NCI-H526 (cell line): ENCODE data around the gene SLC6A18.

Experiments used
- DNase-seq, 2 experiments: peaks; one replicate each; lab custom pipeline; 2025; lab: John Stamatoyannopoulos, UW

Gene SLC6A18

DNA sequence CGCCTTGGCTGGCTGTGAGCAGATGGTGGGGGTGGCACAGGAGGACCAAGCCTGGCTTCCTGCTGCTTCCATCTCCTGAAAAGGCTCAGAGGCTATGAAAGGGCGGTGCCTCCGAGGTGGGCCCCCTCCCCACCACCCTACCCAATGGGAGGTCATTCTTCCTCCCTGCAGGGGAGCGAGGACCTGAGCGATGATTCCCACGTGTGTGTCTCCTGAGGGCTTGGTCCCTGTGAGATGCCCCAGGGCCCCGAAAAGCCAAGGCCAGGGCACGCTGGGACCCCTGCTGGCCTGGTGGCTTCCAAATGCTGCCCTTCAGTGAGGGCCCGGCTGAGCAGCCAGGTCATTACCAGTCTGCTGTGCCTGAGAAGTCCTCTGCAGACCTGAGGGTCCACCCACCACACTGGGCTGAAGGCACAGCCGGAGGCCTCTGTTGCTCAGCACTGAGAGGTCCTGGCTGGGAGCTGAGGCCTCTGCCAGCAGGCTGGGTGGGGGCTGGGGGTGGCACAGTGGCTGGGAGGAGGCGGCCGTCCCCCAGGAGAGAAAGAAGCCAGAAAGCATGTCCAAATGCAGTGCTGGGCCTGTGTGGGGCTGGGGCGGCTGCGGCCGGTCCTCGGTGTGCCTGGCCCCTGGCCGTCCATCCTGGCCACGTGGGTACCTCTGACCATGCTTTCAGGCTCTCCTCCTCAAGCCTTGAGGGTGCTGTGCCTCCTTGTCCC is 37.8 kb upstream of the SLC6A18 start:
- no peak for DNase-seq

DNA sequence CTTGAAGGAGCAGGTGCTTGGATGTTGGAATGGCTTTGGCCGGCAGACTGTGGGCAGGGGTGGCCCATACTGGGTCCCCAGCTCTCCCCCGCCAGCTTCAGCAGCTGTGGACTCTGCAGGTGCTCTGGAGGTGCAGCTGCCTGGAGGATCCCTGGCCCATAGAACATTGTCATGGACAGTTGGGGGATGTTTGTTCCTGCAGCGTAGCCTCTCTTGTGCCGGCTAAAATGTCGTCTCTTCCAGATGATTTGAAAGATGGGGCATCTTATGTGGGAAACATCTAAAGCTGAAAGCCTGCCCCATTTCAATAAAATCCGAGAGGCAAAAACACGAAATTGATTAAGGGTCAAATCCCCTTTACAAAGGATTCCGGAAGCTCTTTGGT is 37.2 kb upstream of the SLC6A18 start:
- DNase-seq: no peak

DNA sequence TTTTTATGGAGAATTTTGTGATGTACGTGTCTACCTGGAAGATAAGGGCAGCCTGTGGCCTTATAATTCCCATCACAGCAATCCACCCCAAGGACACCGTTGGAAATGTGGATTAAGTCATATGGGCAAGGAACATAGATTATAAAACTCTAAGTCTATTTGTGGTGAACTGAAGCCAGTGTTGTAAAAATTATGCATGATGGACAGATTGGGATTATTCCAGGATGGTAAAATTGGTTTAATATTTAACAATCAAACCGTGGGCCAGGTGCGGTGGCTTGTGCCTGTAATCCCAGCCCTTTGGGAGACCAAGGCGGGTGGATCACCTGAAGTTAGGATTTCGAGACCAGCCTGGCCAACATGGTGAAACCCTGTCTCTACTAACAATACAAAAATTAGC is 36.7 kb upstream of the SLC6A18 start:
- DNase-seq: no peak

DNA sequence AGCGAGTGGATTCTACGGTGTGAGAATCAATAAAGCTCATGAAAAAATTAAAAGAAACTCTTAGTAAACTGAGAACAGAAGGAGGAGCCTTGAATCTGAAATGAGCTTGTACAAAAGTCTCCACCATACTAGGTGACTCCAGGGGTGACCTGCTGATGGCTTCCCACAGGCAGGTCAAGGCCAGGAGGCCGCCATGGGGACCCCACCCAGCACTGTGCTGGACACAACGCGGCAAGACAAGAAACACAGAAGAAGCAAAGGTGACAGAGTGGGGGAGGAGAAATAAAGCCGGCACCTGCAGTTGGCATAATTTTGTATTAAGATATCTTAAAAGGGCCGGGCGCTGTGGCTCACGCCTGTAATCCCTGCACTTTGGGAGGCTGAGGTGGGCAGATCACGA is 35.9 kb upstream of the SLC6A18 start:
- DNase-seq: no peak

DNA sequence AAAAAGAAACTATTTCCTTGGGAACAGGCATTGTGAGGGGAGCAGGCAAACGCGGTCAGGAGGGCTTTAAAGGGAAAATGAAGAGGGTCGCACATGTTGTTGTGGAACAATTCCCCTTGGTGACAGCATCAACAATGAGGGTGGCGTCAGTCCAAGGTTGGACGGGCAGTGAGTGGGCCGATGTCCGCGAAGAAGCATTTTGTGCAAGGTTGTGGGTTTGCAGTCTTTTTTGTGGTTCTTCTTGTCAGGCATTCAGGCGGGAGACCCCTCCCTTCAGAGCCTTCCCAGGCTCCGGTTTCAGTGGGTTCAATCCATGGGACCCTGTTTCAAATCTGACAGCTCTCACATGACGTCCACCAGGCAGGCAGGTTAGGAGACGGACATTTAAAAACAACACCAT is 34.9 kb upstream of the SLC6A18 start:
- no peak for DNase-seq

DNA sequence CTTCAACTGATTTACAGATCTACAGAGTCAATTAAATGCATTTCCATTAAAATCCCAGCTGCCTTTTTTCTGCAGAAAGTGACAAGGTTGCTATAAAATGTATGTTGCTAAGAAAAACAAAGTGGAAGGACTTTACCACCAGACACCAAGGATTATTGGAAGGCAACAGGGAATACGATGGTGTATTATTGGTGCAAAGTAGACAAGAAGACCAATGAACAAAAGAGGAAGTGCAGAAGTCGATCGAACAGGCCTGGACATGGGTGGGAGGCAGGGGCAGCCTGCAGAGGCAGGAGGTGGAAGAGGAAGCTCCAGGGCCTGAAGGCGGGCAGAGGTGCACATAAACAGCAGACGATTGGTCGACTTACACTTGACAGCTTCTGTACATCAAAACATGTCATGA is 34.3 kb upstream of the SLC6A18 start:
- DNase-seq: no peak

DNA sequence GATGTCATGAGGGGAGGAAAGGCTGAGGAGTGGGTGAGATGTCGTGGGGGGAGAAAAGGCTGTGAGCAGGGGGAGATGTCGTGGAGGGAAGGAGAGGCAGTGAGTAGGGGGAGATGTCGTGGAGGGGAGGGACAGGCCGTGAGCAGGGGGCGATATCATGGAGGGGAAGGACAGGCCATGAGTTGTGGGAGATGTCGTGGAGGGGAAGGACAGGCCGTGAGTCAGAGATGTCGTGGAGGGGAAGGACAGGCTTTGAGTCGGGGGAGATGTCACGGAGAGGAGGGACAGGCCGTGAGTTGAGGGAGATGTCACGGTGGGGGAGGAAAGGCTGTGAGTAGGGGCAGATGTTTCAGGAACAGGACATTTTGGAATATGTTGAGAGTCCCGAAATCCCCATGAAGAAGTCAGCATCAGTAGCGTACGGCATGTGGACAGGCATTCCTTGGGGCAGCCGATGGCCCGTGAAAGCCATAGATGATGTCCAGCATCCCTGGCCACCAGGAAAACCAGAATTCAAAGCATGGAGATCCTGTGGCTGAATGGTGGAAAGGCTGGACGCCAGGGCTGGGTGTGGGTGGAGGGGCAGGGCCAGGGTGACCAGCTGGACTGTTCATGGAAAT is 32.1 kb upstream of the SLC6A18 start:
- no peak for DNase-seq

DNA sequence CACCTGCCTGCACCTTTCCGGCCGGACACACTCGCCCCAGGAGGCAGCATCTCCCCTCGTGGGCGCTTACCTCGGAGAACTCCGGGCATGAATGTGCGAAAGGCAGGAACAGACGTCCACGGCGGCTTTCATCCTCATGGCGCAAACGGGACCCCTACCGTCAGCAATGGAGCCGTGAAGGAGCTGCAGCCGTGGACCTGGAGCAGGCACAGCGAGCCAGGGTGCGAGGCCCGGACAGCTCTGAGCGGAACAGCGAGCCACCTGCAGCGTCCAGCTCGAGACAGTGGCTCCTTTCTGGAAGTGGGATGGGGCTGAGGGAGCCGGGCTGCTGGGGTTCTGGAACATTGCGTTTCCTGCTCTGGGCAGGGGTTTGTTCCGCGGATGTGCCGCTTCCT is 31.6 kb upstream of the SLC6A18 start:
- peak in 1 of 2 experiments; percentile 45 for DNase-seq

DNA sequence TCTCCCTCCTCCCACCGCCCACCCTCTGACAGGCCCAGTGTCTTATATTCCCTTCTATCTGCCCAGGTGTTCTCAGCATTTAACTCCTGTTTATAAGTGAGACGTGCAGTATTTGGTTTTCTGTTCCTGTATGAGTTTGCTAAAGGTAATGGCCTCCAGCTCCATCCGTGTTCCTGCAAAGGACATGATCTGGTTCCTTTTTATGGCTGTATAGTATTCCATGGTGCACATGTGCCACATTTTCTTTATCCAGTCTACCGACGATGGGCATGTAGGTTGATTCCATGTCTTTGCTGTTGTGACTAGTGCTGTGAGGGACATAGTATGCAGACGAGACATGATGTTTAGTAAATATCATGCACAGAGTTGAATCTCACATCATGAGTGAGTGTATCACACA is 30.8 kb upstream of the SLC6A18 start:
- DNase-seq: no peak

DNA sequence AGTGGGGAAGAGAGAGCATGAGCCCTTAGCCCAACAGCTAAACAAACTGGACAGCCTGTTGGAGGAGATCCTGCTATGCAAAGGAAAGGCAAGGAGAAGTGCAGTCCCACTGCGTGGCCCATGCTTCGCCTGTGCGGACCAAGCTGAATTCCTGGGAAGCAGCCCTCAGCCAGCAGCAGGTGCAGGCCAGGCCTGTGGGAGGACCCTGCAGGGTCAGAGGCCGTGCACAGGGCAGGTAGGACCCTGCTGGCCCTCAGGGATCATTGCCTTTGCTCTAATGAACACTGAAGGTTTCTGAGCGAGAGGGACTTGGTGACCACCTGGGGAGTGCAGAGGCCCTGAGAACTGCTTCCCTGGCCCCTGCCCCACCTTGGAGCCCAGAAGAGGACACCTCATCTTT is 29.7 kb upstream of the SLC6A18 start:
- no peak for DNase-seq

DNA sequence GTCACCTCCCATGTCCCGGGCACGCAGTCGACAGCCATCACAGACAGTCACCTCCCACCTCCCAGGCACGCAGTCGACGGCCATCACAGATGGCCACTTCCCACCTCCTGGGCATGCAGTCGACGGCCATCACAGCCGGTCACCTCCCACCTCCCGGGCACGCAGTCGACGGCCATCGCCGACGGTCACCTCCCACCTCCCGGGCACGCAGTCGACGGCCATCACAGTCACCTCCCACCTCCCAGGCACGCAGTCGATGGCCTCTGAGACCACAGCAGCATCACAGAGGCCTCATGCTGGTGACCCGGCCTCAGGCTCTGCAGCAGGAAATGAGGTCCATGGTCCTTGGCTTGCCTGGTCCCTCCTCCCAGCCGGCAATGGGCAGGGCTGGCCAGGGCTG is 29.3 kb upstream of the SLC6A18 start:
- no peak for DNase-seq

DNA sequence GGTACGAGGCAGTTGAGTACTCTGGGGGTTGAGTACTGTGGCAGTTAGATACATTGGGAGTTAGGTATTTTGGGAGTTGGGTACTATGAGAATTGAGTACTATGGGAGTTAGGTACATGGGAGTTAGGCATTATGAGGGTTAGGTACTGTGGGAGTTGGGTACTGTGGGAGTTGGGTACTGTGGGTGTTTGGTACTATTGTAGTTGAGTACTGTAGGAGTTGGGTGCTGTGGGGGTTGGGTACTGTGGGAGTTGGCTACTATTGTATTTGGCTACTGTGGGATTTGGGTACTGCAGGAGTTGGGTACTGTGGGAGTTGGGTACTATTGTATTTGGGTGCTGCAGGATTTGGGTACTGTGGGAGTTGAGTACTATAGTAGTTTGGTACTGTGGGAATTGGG is 28.6 kb upstream of the SLC6A18 start:
- no peak for DNase-seq

DNA sequence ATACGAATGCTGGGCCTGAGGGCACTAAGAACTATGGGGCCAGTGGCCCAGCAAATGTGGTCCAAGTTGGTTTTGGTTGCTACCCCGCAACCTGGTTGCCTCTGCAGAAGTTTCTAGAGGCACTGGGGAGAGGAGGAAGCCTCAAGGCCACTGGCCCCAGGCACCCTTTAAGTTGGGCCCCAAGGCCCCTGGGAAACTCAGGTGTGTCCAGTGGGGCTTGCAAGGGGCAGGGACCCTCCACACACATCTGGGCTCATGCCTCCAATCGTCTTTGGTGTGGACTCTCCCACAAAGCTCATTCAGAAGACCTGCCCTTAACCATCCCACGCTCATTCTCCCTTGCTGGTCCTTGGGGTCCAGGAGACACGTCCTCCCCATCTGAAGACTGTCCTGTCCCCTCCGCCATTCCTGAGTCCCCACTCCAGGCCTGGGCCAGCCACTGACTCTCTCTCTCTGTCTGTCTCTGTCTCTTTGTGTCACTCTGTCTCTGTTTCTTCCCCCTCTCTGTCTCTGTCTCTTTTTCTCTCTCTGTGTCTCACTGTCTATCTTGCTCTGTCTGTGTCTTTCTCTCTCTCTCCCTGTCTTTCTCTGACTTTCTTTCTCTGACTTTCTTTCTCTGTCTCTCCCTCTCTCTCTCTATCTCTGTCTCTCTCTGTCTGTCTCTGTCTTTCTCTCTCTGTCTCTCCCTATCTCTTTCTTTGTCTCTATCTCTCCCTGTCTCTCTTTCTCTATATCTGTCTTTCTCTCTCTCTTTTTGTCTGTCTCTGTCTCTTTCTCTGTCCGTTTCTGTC is 27.1 kb upstream of the SLC6A18 start:
- DNase-seq: no peak

DNA sequence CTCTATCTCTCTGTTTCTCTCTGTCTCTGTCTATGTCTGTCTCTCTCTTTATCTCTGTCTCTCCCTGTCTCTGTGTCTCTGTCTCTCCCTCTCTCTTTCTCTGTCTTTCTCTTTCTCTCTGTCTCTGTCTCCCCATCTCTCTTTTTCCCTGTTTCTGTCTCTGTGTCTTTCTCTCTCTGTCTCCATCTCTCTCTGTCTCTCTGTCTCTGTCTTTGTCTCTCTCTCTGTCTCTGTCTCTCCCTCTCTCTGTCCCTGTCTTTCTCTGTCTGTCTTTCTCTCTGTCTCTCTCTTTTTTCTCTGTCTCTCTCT is 25.9 kb upstream of the SLC6A18 start:
- no peak for DNase-seq

DNA sequence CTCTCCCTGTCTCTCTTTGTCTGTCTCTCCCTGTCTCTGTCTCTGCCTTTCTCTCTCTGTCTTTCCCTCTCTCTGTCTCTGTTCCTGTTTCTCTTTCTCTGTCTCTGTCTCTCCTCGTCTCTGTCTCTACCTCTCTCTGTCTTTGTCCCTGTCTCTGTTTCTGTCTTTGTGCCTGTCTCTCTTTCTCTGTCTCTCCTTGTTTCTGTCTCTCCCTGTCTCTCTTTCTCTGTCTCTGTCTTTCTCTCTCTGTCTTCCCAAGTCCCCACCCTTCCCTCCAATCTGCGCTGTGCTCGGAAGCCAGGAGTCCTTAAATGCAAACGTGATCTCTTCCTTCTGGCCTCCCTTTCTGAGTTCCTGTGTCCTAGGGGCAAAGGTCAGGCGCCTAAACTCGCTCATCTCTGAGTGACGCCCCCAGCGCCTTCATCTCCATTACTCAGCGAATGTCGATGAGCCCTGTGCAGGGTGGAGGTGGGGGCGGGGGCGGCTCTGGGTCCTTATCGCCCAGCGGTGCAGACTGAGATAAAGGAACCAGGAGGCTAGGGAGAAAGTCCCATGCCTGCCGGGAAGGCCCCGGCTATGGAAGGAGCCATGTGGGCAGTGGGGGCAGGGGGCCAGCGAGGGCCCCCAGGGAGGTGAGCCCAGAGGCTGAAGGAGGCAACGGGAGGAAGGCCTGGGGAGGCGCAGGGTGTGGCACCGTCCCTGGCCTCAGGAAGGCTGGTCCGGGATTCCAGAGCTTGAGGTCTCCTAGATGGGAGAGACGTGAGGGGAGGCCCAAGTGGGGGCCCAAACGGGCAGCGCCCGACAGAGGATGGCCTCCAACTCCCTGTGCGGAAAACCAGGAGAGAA is 25.3 kb upstream of the SLC6A18 start:
- DNase-seq: no peak

DNA sequence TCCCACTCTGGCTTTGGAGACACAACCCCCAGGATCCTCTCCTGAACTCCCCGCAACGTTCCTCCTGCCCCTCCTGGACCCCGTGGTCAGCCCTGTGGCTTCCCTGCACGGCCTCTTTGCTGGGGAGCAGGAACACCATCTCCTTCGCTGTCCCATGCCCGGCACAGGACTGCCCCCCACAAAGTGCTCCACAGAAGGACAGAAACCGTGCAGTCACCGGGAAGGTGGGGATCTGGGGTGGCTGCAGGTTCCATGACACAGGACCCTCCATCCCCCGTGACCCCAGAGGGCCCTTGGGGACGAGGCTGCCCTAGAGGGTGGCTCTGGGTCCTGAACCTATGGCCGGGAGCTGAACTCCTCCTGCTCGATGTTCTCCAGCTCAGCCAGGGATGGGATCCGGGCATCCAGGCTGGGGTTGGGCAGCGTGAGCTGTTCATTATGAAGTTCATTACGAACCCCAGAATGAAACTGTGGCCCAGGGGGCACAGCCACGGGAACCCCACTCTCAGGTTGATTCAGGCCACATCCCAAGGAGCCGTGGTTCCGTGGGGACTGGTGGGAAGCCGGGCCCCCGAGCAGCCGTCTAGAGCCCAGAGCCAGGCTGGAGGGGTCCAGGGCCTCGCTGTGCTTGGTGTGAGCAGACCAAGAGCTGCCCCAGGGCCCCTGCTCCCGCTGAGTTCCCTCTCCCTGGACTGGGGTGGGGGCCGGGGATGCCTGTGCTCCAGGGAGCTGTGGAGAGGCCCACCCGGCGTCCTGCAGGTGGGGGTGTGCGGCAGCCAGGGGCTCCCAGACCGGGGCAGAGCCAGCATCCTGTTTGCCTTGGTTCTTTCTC is 24.5 kb upstream of the SLC6A18 start:
- DNase-seq: no peak

DNA sequence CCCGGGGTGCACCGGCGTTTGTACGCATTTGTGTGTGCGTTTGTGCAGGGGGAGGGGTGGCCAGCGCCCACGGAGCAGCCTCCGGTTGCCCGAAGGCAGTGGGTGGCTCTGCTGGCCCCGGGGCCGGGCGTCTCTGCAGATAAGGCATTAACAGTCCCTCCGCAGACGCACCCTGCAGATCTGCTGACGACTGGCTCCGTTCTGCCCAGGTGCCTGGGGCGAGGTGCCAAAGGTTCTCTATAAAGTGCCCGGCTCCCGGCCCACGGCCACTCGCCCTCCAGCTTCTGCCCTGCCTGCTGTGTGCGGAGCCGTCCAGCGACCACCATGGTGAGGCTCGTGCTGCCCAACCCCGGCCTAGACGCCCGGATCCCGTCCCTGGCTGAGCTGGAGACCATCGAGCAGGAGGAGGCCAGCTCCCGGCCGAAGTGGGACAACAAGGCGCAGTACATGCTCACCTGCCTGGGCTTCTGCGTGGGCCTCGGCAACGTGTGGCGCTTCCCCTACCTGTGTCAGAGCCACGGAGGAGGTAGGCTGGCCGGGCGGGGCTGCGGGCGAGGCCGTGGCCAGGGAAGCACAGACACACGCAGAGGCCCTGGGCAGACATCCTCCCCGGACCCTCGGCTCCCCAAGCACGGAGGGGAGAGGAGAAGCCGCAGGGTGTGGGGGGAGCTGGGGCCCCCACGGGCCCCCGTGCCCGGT is 23.7 kb upstream of the SLC6A18 start, which contains the start of gene SLC6A19:
Gene SLC6A19, plus strand, starts transcription at position 269 of the 699 bp plus-strand sequence. Its CDS starts 56 bp downstream, at position 325.
- no peak for DNase-seq

DNA sequence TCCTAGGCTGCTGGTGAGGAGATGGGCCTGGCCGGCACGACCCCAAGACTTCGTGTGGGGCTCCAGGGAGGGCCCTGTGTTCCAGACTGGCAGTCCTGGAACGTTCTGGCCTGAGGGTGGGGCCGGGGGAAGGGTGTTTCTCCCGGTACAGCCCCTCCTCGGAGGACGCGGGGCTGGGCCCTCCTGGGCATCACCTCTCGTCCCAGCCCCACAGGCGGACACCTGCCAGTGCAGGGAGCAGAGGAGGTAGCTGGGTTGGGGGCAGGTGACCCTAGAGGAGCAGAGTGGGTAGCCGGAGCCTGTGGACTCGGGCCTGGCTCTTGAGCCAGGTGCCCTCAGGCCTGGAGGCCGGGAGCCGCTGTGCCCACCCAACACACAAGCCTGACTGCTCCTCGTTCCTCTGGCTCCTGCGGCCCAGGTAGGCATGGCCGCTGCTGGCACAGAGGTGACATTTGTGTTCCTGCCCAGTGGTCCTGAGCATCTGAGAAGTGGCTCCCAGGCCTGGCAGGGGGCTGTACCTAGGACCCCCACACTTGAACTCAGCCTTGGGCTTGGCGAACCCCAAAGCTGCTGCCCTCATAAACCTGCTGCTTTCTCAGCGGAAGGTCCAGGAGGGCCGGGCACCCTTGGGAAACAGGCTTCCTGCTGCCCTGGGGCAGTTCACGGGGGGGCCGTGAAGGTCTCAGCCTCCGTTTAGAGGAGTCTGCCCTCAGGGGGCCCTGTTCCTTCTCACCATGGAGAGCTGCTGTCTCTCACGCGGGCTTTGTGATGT is 23.0 kb upstream of the SLC6A18 start:
- DNase-seq: no peak

DNA sequence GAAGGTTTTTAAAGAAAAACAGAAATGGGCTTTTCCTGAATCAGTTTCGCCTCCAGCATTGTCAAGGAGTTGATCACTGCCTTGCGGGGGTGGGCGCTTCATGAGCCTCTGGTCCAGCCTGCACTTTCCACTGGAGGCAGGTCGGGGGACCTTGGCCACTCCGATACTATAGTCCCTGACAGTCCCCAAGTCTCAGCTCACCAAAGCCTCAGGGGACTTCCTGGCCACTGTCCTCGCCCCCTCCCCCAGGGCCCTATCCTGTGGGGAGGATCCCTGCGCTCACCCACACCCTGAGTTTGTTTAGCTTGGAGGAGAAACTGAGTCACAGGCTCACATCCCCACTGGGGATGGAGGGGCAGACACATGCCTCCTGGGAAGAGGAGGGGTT is 22.4 kb upstream of the SLC6A18 start:
- no peak for DNase-seq

DNA sequence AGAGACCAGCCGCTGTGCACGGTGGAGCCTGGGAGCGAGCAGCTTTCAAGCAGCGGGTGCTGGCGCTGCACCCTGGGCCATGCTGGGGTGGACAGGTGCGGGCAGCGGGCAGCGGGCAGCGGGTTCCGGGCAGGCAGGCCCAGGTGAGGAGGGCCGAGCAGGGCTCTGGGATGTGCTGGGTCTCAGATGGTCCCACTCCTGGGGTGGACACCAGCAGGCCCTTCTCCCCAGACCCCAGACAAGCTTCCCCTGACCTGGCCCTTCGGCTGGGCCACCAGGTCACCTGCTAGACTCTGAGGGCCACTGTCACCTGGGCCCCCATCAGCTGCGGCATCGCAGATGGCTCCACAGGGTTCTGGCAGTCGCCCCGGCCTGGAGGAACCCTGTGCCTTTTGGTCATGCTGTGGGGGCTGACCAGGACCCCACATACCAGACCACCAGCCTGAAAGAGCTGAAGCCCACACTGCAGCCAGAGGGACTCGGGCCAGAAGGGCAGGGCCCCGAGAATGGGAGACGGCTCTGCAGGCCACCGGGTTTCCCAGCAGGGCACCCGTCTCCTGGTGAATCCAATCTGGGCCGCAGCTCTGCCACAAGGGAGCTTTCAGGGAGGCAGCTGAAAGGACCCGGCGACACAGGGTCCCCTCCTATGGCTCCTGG is 21.7 kb upstream of the SLC6A18 start:
- no peak for DNase-seq
